K562 (cell line): ENCODE data around the gene COQ3. TPM values are rescaled to one million over a fixed set of nuclear protein-coding genes. Genes with fewer than 3 reads are reported as not detected.

Source experiments
- CAMTA2 ChIP-seq: fragments of 250-450 bp; sonication (Bioruptor Pico); conservative IDR thresholded peaks from 2 replicates; pipeline ENCODE4 v1.5.1; 2022
- CBX1 ChIP-seq: sonication (generic); IDR thresholded peaks from 2 replicates; pipeline ENCODE4 v1.6.1; 2016; ENCODE audit warnings: antibody characterized with exemption, low read depth, mild to moderate bottlenecking
- CREB3 ChIP-seq: fragments of 450-650 bp; conservative IDR thresholded peaks from 2 replicates; pipeline ENCODE4 v1.6.1; 2016; ENCODE audit warnings: missing genetic modification characterization, low read depth, mild to moderate bottlenecking, missing compliant biosample characterization, moderate library complexity
- DIDO1 ChIP-seq: fragments of 450-650 bp; IDR thresholded peaks from 2 replicates; pipeline ENCODE4 v1.6.1; 2016; ENCODE audit warnings: low read depth, missing biosample characterization, missing genetic modification characterization
- GMEB1 ChIP-seq: fragments of 250-450 bp; sonication (Bioruptor Pico); IDR thresholded peaks from 2 replicates; pipeline ENCODE4 v1.4.0; 2020; ENCODE audit warnings: mild to moderate bottlenecking
- MEF2D ChIP-seq: conservative IDR thresholded peaks from 2 replicates; pipeline ENCODE4 v1.6.1; 2016; ENCODE audit warnings: low read depth, missing genetic modification characterization, missing compliant biosample characterization
- MGA ChIP-seq: fragments of 450-650 bp; IDR thresholded peaks from 2 replicates; pipeline ENCODE4 v1.6.1; 2016; ENCODE audit warnings: mild to moderate bottlenecking, moderate library complexity
- NRF1 ChIP-seq, 2 experiments: fragments of 450-650 bp; IDR thresholded peaks in 1 of 2; conservative IDR thresholded peaks in 1 of 2; 2 replicates each; pipeline ENCODE4 v1.6.1; 2014; ENCODE audit warnings: mild to moderate bottlenecking in 2 of 2
- RFX7 ChIP-seq: fragments of 250-450 bp; sonication (Bioruptor Pico); IDR thresholded peaks from 2 replicates; pipeline ENCODE4 v1.5.1; 2021; ENCODE audit warnings: mild to moderate bottlenecking
- SLC30A9 ChIP-seq: fragments of 250-450 bp; sonication (Bioruptor Pico); IDR thresholded peaks from 2 replicates; pipeline ENCODE4 v1.8.0; 2022; ENCODE audit warnings: mild to moderate bottlenecking, moderate library complexity
- TAF1 ChIP-seq: IDR thresholded peaks from 2 replicates; pipeline ENCODE4 v1.6.1; 2011; ENCODE audit warnings: mild to moderate bottlenecking, low read length, moderate library complexity; ENCODE audit not compliant: insufficient read depth, control insufficient read depth, severe bottlenecking; ENCODE audit errors: extremely low read depth
- polyA plus RNA-seq, 8 experiments: library from polyadenylated mRNA; depleted of rRNA in 4 of 8; stranded (reverse) in 5 of 8; unstranded in 3 of 8; fragments of >200 nt; fragmentation: Nextera tagmentation in 2 of 8; fragmentation: Illumina TruSeq in 1 of 8; extraction: Ambion mirVana in 2 of 8; extraction: Trizol in 1 of 8; gene quantifications; 2 replicates each; pipeline versions ENCODE4 v1.2.1 to v1.2.3, GENCODE V29; 2011 to 2014; ENCODE audit warnings: inconsistent platforms in 1 of 8, missing spikeins in 1 of 8
- total RNA-seq, 7 experiments: library from RNA; depleted of rRNA in 6 of 7; stranded (reverse); fragments of >200 nt in 6 of 7; fragmentation: Illumina TruSeq in 2 of 7; extraction: Trizol in 2 of 7; gene quantifications; 2 replicates each; pipeline versions ENCODE4 v1.2.1 to v1.2.3, GENCODE V29; 2011 to 2021; ENCODE audit warnings: low replicate concordance in 1 of 7

The COQ3 gene
- total and polyA plus RNA-seq, 9 of the 15 experiments (the other 6 are each of a cell fraction or from before 2014, with no cell fraction given), result 16.9 to 137 (median 33.9) TPM

- TF ChIP-seq MGA, result peak; percentile 79
- no peak for TF ChIP-seq SLC30A9 (CRISPR knock-in tag)
- TF ChIP-seq MEF2D (tag), result peak; percentile 50; the same call in 1 of the 2 replicates
- peak; percentile 97 for TF ChIP-seq NRF1 (conservative IDR thresholded peaks at IDR 0.05 in 1 of 2, IDR thresholded peaks at IDR 0.05 in 1 of 2)
- no peak for TF ChIP-seq CAMTA2 (CRISPR knock-in tag)
- peak; percentile 84 for TF ChIP-seq TAF1
- TF ChIP-seq RFX7, result no peak
- peak; percentile 67 for TF ChIP-seq DIDO1 (tag)
- TF ChIP-seq CBX1, result 0 out of 2 replicates have a peak, but pooled peaks have one; percentile 17
- no peak for TF ChIP-seq GMEB1 (CRISPR knock-in tag)
- peak; percentile 68 for TF ChIP-seq CREB3
Observed at GRCh38 chr6:99424761-99425646, 31.0 kb upstream of the COQ3 start, which contains the start of gene PNISR (continued).
